AG08396 (cell line): Measurements from ENCODE around the gene KRT32.
"Not testable (repeated sequence)": the region's sequence is repeated elsewhere in the genome, so short reads cannot be mapped to it uniquely, and the experiment has no call there.

Experiments used
- DNase-seq: peaks from one replicate; pipeline ENCODE4 v3.0.0; 2012; ENCODE audit warnings: low spot score, mixed read lengths

Gene KRT32

DNA sequence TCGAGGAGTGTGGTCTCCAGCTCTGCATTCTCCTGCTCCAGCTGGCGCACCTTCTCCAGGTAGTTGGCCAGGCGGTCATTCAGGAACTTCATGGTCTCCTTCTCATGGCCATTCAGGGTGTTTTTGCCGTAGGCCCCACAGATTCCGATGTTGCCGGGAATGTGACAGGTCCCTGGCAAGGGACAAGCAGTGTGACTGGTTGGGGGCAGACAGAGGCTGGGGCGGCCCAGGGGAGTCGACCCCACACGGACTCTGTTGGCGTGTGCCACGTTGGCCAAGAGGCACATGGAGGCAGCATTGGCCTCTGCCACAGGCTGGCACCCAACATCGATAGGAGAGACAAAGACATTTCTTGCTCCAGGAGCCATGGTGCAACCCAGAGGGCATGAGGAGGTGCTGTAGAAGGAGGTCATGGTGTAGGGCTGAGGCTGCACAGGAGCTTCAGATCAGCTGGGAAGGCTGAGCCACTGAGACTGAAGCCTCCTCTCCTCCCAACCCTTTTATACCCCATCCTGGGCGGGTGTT is 43.0 kb downstream of the KRT32 start, which contains the start of gene KRT37:
Gene KRT37, minus strand, starts transcription at position 475 of the 525 bp plus-strand sequence. Its CDS starts 62 bp downstream, at position 413.
- no peak for DNase-seq

DNA sequence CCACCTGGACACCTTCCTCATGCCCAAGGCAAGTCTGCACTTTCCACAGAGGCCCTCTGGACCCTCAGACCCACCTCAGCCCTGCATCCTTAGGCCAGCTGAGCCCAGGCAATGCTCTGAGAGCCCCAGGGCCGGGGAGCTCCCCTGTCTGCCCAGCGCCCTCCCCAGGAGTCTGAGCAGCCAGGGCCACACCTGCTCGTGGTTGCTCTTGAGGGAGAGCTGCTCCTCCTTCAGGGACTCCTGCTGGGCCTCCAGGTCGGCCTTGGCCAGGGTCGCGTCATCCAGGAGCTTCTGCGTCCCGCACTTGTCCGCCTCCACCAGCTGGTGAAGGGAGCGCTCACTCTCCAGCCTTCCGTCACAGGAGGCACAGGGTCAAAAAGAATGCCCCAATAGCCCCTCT is 44.6 kb downstream of the KRT32 start:
- DNase-seq, result not testable (repeated sequence)

DNA sequence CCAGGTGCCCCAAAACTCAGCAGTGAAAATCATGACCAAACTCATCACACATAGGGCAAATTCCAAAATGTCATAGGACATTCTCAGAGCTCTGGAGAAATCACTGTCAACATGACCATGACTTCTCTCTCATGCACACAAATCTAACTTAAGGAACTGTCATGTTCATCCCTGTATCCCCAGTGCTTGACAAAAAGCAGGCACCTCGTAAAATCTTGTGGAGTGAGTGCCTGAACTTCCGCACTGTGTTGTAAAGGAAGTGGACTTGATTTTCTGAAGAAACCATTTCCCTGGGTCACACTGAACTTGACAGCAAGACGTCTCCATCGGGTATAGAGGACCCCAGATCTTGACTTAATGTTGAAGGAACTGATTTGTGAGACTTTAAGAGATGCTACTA is 45.6 kb downstream of the KRT32 start:
- no peak for DNase-seq

DNA sequence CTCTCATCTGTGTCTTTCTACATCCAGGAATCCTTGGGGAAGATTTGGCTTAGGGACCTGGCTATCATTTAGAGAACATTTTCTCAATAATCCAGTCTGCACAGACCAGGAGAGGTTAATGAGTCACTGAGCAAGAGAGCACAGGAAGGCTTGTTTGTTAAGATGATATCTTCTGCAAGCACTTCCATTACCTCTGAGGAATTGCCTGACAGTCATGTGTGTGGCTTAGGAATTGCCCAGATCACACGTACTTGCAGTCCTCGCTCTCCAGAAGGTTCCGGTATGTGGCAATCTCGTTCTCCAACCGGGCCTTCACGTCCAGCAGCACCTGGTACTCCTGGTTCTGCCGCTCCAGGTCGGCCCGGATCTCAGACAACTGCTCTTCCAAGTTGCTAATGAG is 46.1 kb downstream of the KRT32 start:
- no peak for DNase-seq

DNA sequence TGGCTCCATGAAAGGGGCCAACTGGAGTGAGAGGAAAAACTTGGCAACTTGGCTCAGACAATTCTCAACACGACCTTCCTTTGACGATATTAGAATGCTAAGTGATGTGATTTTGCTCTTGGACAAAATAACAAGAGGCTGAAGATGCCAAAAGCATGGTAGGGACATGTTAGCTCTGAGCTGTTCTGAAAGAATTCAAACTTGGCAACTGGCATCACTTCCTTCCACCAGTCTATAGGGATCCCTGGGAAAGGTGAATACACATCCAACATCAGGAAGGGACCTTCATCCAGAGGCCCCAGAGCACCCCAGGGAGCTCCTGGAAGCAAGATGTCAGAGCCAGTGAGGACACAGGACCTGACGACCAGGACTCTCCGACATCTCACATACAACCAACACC is 47.1 kb downstream of the KRT32 start:
- no peak for DNase-seq

DNA sequence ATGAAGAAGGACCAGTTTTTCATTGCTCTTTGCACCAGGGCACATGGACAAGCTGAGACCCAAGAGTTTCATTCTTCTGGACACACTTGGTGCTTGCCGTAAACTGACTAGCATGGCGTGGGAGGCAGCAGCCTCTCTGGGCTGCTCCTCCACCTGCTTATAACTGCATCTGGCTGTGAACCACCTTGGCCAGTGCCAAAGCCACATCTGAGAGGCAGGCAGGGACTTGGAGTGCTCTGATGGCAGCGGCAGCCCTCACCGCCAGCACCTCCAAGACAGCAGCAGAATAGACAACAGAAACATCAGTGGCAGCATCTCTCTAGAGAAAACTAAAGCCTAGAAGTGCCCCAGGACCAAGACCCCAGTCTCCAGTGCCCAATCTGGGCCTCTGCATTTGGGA is 47.5 kb downstream of the KRT32 start:
- no peak for DNase-seq

DNA sequence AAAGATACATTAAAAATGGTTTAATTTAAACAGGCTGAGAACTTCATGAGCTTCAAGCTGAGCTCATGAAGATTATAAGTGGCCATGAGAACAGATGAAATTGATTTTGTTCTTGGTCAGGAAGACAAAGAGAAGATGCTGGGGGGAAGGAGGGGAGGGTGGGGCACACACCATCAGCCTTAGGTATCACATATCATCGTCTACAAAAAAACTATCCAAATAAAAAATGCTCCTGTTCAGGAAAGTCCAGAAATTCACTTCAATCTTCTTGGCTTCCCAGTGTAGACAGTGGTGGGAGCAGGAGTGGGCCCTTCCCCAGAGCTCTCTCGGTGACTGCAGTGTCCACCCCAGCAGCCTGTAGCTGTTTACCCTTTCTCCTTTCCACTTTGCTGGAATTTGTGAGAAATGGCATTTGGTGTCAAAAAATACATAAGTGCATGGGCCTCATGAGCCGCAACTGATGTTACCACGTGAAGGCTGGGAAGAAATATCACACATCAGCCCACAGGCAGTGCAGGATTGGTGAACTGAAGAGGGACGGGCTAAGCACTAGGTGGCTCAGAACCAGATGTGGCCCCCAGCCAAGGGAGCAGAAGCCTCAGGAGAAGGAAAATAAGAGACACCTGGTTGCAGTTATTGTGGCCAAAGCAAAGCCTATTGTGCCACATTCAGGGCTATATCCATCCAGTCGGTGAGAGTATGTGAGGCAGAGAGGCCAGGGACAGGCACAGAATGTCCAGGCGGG is 48.9 kb downstream of the KRT32 start:
- DNase-seq, result no peak

DNA sequence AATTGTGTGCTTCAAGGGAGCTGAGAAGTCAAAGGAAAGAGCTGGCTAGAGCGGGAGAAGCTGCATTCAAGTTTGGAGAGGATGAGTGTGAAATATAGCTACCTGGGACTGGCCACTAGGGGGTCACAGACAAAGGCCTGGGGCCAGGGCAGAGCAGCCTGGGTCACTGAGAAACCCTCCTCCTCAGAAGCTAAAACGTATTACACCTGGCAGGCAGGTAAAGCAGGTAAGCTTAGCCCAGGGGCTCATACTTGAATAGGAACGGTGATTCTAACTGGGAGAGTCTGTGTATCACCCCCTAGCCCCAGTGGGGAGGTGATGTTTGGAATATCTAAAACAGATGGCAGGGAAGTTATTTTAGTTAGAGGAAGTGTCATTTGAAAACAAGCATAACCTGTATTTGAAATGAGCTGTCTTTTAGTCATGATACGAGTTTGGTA is 49.6 kb downstream of the KRT32 start:
- no peak for DNase-seq

DNA sequence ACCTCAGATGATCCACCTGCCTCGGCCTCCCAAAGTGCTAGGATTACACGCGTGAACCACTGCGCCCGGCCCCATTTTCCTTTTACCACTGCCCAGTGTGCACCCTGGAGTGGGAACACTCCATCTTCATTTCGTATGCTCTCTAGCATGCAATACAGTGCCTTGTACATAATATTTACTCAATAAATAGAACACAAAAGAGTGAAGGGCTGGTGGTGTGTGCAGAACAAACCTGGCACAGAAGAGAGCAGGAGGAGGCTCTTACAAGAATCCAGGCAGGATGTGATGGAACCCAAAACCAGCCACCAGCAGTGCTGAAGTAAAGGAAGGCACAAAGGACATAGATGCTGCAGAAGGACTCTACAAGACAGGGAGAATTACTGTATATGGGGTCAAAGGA is 50.1 kb downstream of the KRT32 start:
- no peak for DNase-seq

DNA sequence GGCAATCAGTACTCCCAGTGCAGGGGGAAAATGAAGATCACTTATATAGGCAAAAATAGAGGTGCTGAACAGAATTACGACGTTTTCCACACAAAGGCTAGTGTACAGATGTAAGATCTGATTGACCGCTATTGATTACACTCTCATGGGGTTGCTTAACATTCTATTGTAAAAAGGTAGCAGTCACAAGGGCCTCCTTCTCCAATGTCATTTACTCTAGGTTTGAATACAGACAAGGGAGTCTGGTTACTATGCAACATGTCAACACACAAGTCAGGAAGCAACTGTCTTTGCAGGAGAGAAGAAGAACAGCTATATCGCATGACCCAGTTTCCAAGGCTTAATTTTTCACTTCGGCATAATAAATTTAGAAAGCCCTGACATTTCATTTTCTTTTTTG is 50.7 kb downstream of the KRT32 start:
- DNase-seq, result no peak

DNA sequence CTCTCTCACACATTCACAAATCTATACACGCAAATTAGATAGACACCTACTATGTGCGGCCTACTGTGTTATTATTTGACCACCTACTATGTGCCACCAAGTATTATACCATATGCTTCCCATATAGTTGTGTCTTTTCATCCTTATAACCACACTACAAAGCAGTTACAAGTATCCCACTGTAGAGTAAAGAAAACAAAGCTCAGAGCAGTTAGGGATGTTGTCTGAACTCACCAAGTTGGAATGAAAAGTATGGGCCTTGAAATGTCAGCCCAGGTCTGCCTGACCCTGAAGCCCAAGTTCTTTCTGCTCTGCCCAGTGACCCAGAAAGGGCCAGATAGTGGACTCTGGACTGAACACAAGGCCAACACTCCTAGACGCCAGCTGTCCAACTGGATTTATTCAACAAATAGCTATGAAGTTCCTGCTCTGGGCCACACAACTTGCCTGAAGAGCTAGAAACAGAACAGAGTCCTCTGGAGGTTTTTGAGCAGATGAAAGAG is 51.3 kb downstream of the KRT32 start:
- peak; percentile 60 for DNase-seq

DNA sequence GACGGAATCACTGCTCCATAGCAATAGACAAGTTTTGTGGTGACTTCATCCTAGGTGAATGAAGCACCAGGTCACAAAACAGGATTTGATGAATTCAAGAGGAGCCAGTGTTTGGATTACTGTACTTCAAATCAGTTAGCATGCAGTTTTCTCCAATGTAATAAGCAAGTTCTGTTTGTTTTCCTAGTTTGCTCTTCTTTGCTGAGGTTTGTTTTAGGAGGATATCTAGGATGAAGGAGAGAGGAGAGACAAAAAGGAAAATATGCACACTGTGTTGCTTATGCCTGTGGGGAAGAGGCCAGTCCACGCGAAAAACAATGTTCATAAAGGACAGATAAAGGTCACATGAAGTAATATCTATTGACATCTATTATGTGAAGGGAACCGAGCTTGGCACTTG is 51.8 kb downstream of the KRT32 start:
- DNase-seq, result no peak

DNA sequence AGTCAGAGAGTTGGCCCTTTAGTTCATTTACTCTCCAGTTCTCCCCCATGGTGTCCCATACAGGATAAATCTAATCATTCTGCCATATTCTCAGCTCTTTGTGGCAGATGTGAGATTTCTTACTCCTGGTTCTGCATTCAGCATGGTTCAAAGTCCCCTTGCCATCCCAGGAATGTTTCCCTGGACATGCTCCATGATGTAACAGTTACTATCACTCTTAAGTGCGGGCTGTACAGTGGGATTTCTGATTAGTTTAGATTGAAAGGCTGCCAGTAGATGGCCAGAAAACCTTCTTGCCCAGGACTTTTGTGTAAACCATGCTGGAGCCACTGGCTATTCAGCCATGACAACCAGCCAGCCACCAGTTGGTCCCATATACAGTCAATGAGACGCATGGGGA is 53.2 kb downstream of the KRT32 start:
- DNase-seq, result no peak

DNA sequence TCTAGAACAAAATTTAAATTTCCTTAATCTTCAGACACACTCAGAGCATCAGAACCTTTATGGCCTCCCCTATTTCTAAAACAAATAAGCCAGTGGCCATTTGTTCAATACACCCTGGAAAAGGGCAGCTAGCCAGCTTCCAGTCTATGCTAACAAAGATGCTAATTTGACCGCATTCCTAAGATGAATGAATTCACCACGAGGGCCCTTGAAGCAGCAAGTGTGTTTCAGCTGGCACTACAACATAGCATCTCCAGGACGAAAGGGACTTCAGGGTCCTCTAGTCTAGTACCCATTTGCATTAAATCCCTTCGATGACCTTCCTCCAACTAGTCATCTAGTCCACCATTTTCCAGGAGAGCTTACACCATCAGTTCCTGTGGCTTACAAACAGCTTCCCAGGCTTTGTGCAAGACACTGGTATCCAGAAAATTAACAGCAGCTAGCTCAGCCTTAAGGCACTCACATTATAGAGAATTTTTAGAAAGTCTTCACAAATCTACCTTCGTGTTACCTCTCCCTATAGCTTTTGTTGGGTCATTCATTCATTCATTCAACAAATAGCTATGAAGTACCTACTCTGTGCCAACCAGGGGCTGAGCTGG is 53.7 kb downstream of the KRT32 start:
- DNase-seq, result no peak

DNA sequence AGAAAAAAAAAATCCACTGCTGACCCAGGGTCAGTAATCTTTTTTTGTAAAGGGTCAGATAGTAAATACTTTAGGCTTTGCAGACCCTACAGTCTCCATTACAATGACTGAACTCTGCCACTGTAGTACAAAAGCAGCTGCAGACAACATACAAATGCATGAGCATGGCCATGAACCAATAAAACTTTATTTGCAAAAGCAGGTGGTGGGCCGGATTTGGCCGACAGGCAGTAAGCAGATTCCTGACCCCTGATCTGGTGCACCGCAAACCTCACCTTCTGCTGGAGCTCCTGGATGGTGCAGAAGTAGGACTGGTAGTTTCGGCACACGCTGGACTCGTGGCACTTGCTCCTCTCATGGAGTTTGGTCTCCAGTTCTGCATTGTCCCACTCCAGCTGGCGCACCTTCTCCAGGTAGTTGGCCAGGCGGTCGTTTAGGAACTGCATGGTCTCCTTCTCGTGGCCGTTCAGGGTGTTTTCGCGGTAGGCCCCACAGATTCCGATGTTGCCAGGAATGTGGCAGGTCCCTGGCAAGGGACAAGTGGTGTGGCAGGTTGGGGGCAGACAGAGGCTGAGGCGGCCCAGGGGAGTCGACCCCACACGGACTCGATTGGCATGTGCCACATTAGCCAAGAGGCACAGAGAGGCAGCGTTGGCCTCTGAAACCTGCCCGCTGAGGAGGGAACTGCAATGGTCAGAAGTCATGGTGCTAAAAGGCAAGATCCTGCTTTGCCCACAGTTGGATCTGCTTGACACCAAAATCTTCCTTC is 55.9 kb downstream of the KRT32 start:
- DNase-seq, result no peak
